ENCODE results near the gene ABCC1. TPM values are rescaled to one million over a fixed set of nuclear protein-coding genes. Genes with fewer than 3 reads are reported as not detected.
A peak's percentile ranks its signal among the peaks of the same experiment; 100 is the strongest.
"Not testable (repeated sequence)": the region's sequence is repeated elsewhere in the genome, so short reads cannot be mapped to it uniquely, and the experiment has no call there.

Gene ABCC1
- total RNA-seq, 6 donors from 2014 or later, result 35.4 to 106 (median 44.8) TPM

GRCh38 chr16:15953477-15953876 is 4.1 kb downstream of the ABCC1 start:
- H3K4me3 ChIP-seq, result no peak overlapping the region
- no peaks in the 10 kb centered on the region for H3K9me3 ChIP-seq
- no peaks in the 10 kb centered on the region for H3K27me3 ChIP-seq
- H3K27ac ChIP-seq, result no peak overlapping the region
- WGBS, 2 donors, result 85 to 88% methylated on average over 8 of the region's 8 CpGs
- no peak for TF ChIP-seq POLR2AphosphoS5 (IDR thresholded peaks at IDR 0.05)
- TF ChIP-seq EP300 (IDR thresholded peaks at IDR 0.05), result no peak
- TF ChIP-seq CTCF (IDR thresholded peaks at IDR 0.05), result no peak
- no peak for TF ChIP-seq POLR2A (IDR thresholded peaks at IDR 0.05)
- H3K4me1 ChIP-seq, result peaks cover 29 to 50% (median 40%) of the 10 kb centered on the region in 4 donors
- H3K36me3 ChIP-seq, result no peaks in the 10 kb centered on the region
- ATAC-seq (ENCODE audit: low FRiP score in 2 of 2) (no peak), DNase-seq (no peak)

- Histone ChIP-seq H3K4me1 (peaks cover 22 to 51% (median 36%) of the 10 kb centered on the region in 4 donors), H3K36me3 (no peaks in the 10 kb centered on the region), H3K4me3 (no peak overlapping the region), H3K27ac (peak overlapping the region in 3 of 4 donors; percentile 31 to 55 (median 49)), H3K9me3 (no peaks in the 10 kb centered on the region), H3K27me3 (no peaks in the 10 kb centered on the region)
- ATAC-seq (ENCODE audit: low FRiP score in 2 of 2) (no peak), DNase-seq (no peak)
- TF ChIP-seq CTCF (IDR thresholded peaks at IDR 0.05) (no peak), POLR2A (IDR thresholded peaks at IDR 0.05) (no peak), EP300 (IDR thresholded peaks at IDR 0.05) (no peak), POLR2AphosphoS5 (IDR thresholded peaks at IDR 0.05) (no peak)
- WGBS, 2 donors, result 81 to 86% methylated on average over 15 to 17 of the region's 17 CpGs
Observed at GRCh38 chr16:15953929-15954813, 4.8 kb downstream of the ABCC1 start.

DNA sequence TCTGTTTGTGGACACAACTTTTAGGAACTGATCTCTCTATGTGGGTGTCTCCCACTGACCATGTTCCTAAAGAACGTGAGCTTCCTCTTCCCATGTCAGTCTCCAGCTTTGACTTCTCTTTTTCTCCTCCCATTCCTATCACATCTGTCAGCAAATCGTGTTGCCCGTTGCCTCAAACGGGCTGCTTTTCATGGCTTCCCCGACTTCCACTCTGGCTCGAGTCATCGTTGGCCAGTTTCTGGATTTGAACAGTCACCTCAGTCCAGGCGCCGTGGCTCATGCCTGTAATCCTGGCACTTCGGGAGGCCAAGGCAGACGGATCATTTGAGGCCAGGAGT is 5.4 kb downstream of the ABCC1 start:
- Histone ChIP-seq H3K9me3 (no peaks in the 10 kb centered on the region), H3K4me1 (peaks cover 24 to 57% (median 36%) of the 10 kb centered on the region in 4 donors), H3K36me3 (no peaks in the 10 kb centered on the region), H3K27me3 (no peaks in the 10 kb centered on the region), H3K4me3 (no peak overlapping the region), H3K27ac (peak overlapping the region in 3 of 4 donors; percentile 37 to 55 (median 49))
- TF ChIP-seq EP300 (IDR thresholded peaks at IDR 0.05), result no peak
- TF ChIP-seq POLR2AphosphoS5 (IDR thresholded peaks at IDR 0.05), result peak in 1 of 2 donors; percentile 32
- 56 to 63% methylated on average over 11 of the region's 11 CpGs for WGBS, 2 donors
- DNase-seq, result no peak
- peak; percentile 51 to 77 for ATAC-seq (ENCODE audit: low FRiP score in 2 of 2)

- DNase-seq (no peak), ATAC-seq (ENCODE audit: low FRiP score in 2 of 2) (no peak)
- TF ChIP-seq CTCF (IDR thresholded peaks at IDR 0.05), result no peak
- TF ChIP-seq POLR2A (IDR thresholded peaks at IDR 0.05), result no peak
- TF ChIP-seq POLR2AphosphoS5 (IDR thresholded peaks at IDR 0.05), result no peak
- no peak for TF ChIP-seq EP300 (IDR thresholded peaks at IDR 0.05)
- Histone ChIP-seq H3K36me3 (no peaks in the 10 kb centered on the region), H3K4me1 (peaks cover 28 to 60% (median 36%) of the 10 kb centered on the region in 4 donors), H3K9me3 (no peaks in the 10 kb centered on the region), H3K27me3 (no peaks in the 10 kb centered on the region), H3K27ac (peak overlapping the region in 2 of 4 donors; percentile 37 to 55), H3K4me3 (no peak overlapping the region)
- 94 to 95% methylated on average over 4 of the region's 4 CpGs for WGBS, 2 donors
Observed at GRCh38 chr16:15955425-15955824, 6.0 kb downstream of the ABCC1 start.

GRCh38 chr16:15956106-15956505 is 6.7 kb downstream of the ABCC1 start:
- ATAC-seq (ENCODE audit: low FRiP score in 2 of 2); H3K4me3 ChIP-seq; H3K27me3 ChIP-seq; H3K36me3 ChIP-seq; H3K9me3 ChIP-seq; H3K27ac ChIP-seq; DNase-seq: not testable (repeated sequence)
- WGBS, 2 donors, result 91 to 96% methylated on average over 6 of the region's 6 CpGs
- H3K4me1 ChIP-seq, result peaks cover 26 to 53% (median 34%) of the 10 kb centered on the region in 4 donors
